Measurements from ENCODE around the gene ITIH5. TPM values are rescaled to one million over a fixed set of nuclear protein-coding genes. Genes with fewer than 3 reads are reported as not detected.

Gene ITIH5
- total and polyA plus RNA-seq, 2 donors (not counting 1 experiment from before 2014, with no cell fraction given), result 0.22 to 12.4 TPM

- no peak overlapping the region for H3K9ac ChIP-seq (ENCODE audit: insufficient read depth, low read length)
- no peak overlapping the region for H3K27ac ChIP-seq (ENCODE audit: insufficient read depth, low read length)
- no peak overlapping the region for H3K4me2 ChIP-seq (ENCODE audit: extremely low read depth, insufficient read depth, low read length)
- H2AFZ ChIP-seq (ENCODE audit: low read length), result no peak overlapping the region
- H3K79me2 ChIP-seq (ENCODE audit: control insufficient read depth, insufficient read depth, low read length), result no peaks in the 10 kb centered on the region
- no peak for TF ChIP-seq EZH2 (IDR thresholded peaks at IDR 0.05; ENCODE audit: low read length, missing control alignments)
- no peak for TF ChIP-seq CTCF (conservative IDR thresholded peaks at IDR 0.05 in 1 of 2, IDR thresholded peaks at IDR 0.05 in 1 of 2; ENCODE audit: low read depth in 1 of 2, low read length in 2 of 2)
- no peak for DNase-seq (ENCODE audit: low read depth in 2 of 2)
- no peaks in the 10 kb centered on the region for H3K36me3 ChIP-seq (ENCODE audit: control insufficient read depth, insufficient read depth, low read length)
- no peaks in the 10 kb centered on the region for H3K27me3 ChIP-seq (ENCODE audit: control insufficient read depth, insufficient read depth, low read length)
- H3K9me3 ChIP-seq (ENCODE audit: control insufficient read depth, insufficient read depth, low read depth, low read length), result no peaks in the 10 kb centered on the region
- no peaks in the 10 kb centered on the region for H4K20me1 ChIP-seq (ENCODE audit: control insufficient read depth, extremely low read depth, insufficient read depth, low read length)
- H3K4me3 ChIP-seq (replicated peaks in 1 of 4; ENCODE audit: control extremely low read depth in 1 of 4, insufficient read depth in 1 of 4, low read depth in 3 of 4, low read length in 4 of 4), result no peak overlapping the region
- H3K4me1 ChIP-seq (ENCODE audit: control insufficient read depth, extremely low read depth, insufficient read depth, low read length), result no peaks in the 10 kb centered on the region
These were observed 40.3 kb upstream of the ITIH5 start for GRCh38 chr10:7707102-7707501.

DNA sequence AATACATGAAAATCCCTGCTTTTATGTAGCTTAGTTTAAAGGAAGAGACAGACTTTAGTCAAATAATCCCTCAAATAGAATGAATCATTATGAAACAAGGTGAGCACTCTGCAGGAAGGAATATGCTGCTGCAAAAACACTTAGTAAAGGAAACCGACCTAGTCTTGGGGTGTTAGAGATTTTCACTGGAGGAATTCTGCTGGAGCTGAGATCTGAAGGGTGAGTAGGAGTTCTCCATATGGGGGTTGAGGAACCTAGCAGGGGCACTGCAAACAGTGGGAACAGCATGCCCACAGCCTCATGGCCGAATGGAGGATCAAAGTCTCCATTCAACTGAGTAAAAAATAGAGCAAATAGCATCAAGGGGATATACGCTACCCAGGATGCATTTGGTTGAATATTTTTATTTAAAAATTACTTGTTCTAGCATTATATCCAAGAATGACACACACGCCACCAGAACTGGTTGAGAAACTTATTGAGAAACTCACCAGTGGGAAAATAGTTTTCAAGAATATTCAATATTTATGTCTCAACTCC is 39.8 kb upstream of the ITIH5 start:
- Histone ChIP-seq H3K79me2 (ENCODE audit: control insufficient read depth, insufficient read depth, low read length) (no peaks in the 10 kb centered on the region), H4K20me1 (ENCODE audit: control insufficient read depth, extremely low read depth, insufficient read depth, low read length) (no peaks in the 10 kb centered on the region)
- TF ChIP-seq EZH2 (IDR thresholded peaks at IDR 0.05; ENCODE audit: low read length, missing control alignments) (no peak), CTCF (conservative IDR thresholded peaks at IDR 0.05 in 1 of 2, IDR thresholded peaks at IDR 0.05 in 1 of 2; ENCODE audit: low read depth in 1 of 2, low read length in 2 of 2) (no peak)

GRCh38 chr10:7705341-7705740 is 38.6 kb upstream of the ITIH5 start:
- Histone ChIP-seq H3K4me1 (ENCODE audit: control insufficient read depth, extremely low read depth, insufficient read depth, low read length) (no peaks in the 10 kb centered on the region), H3K9me3 (ENCODE audit: control insufficient read depth, insufficient read depth, low read depth, low read length) (no peaks in the 10 kb centered on the region), H3K27ac (ENCODE audit: insufficient read depth, low read length) (no peak overlapping the region), H3K36me3 (ENCODE audit: control insufficient read depth, insufficient read depth, low read length) (no peaks in the 10 kb centered on the region), H3K9ac (ENCODE audit: insufficient read depth, low read length) (no peak overlapping the region), H3K4me3 (replicated peaks in 1 of 4; ENCODE audit: control extremely low read depth in 1 of 4, insufficient read depth in 1 of 4, low read depth in 3 of 4, low read length in 4 of 4) (no peak overlapping the region), H2AFZ (ENCODE audit: low read length) (no peak overlapping the region), H4K20me1 (ENCODE audit: control insufficient read depth, extremely low read depth, insufficient read depth, low read length) (no peaks in the 10 kb centered on the region), H3K27me3 (ENCODE audit: control insufficient read depth, insufficient read depth, low read length) (no peaks in the 10 kb centered on the region), H3K79me2 (ENCODE audit: control insufficient read depth, insufficient read depth, low read length) (no peaks in the 10 kb centered on the region), H3K4me2 (ENCODE audit: extremely low read depth, insufficient read depth, low read length) (no peak overlapping the region)
- no peak for DNase-seq (ENCODE audit: low read depth in 2 of 2)
- TF ChIP-seq EZH2 (IDR thresholded peaks at IDR 0.05; ENCODE audit: low read length, missing control alignments) (no peak), CTCF (conservative IDR thresholded peaks at IDR 0.05 in 1 of 2, IDR thresholded peaks at IDR 0.05 in 1 of 2; ENCODE audit: low read depth in 1 of 2, low read length in 2 of 2) (no peak)

More for the DNA sequence above, 39.8 kb upstream of the ITIH5 start:
- no peaks in the 10 kb centered on the region for H3K9me3 ChIP-seq (ENCODE audit: control insufficient read depth, insufficient read depth, low read depth, low read length)
- no peak overlapping the region for H3K4me2 ChIP-seq (ENCODE audit: extremely low read depth, insufficient read depth, low read length)
- H3K36me3 ChIP-seq (ENCODE audit: control insufficient read depth, insufficient read depth, low read length), result no peaks in the 10 kb centered on the region
- H3K27me3 ChIP-seq (ENCODE audit: control insufficient read depth, insufficient read depth, low read length), result no peaks in the 10 kb centered on the region
- no peak overlapping the region for H3K4me3 ChIP-seq (replicated peaks in 1 of 4; ENCODE audit: control extremely low read depth in 1 of 4, insufficient read depth in 1 of 4, low read depth in 3 of 4, low read length in 4 of 4)
- no peak overlapping the region for H2AFZ ChIP-seq (ENCODE audit: low read length)
- DNase-seq (ENCODE audit: low read depth in 2 of 2), result no peak
- no peak overlapping the region for H3K27ac ChIP-seq (ENCODE audit: insufficient read depth, low read length)
- H3K4me1 ChIP-seq (ENCODE audit: control insufficient read depth, extremely low read depth, insufficient read depth, low read length), result no peaks in the 10 kb centered on the region
- no peak overlapping the region for H3K9ac ChIP-seq (ENCODE audit: insufficient read depth, low read length)

Data from fibroblast of lung (primary cell).